Astrocyte (in vitro differentiated cells and primary cell): ENCODE data around the gene PDE11A. TPM values are rescaled to one million over a fixed set of nuclear protein-coding genes. Genes with fewer than 3 reads are reported as not detected.

Experiments
- DNase-seq: peaks from one replicate; pipeline ENCODE4 v3.0.0-alpha.2; 2010; ENCODE audit warnings: low read depth
- FAIRE-seq: peaks from 2 replicates; lab custom pipeline; 2011; peaks lifted over from hg19 to GRCh38; lab: Jason Lieb, UNC
- H2AFZ ChIP-seq: 2 replicates; pipeline ENCODE4 v1.6.0; 2012; ENCODE audit warnings: low read depth, low read length, inconsistent platforms
- H3K27ac ChIP-seq: 2 replicates; pipeline ENCODE4 v1.5.1; 2011; ENCODE audit warnings: low read depth, low read length, inconsistent platforms
- H3K27me3 ChIP-seq: 2 replicates; pipeline ENCODE4 v1.6.0; 2011; ENCODE audit warnings: low read length, inconsistent platforms; ENCODE audit not compliant: insufficient read depth
- H3K36me3 ChIP-seq: 2 replicates; pipeline ENCODE4 v1.5.1; 2011; ENCODE audit warnings: low read length, inconsistent platforms; ENCODE audit not compliant: insufficient read depth
- H3K4me1 ChIP-seq: 2 replicates; pipeline ENCODE4 v1.5.1; 2011; ENCODE audit warnings: low read length, inconsistent platforms; ENCODE audit not compliant: insufficient read depth
- H3K4me2 ChIP-seq: 2 replicates; pipeline ENCODE4 v1.6.0; 2012; ENCODE audit warnings: low read length, inconsistent platforms
- H3K4me3 ChIP-seq: 2 replicates; pipeline ENCODE4 v1.5.1; 2011; ENCODE audit warnings: low read depth, mild to moderate bottlenecking, low read length, inconsistent platforms; ENCODE audit not compliant: insufficient read depth
- H3K79me2 ChIP-seq: 2 replicates; pipeline ENCODE4 v1.6.0; 2012; ENCODE audit warnings: mild to moderate bottlenecking, low read length, inconsistent platforms; ENCODE audit not compliant: insufficient read depth
- H3K9ac ChIP-seq: 2 replicates; pipeline ENCODE4 v1.6.0; 2012; ENCODE audit warnings: mild to moderate bottlenecking, low read length, inconsistent platforms
- H3K9me3 ChIP-seq: 2 replicates; pipeline ENCODE4 v1.5.1; 2012; ENCODE audit warnings: low read depth, mild to moderate bottlenecking, low read length, inconsistent platforms; ENCODE audit not compliant: insufficient read depth
- H4K20me1 ChIP-seq: 2 replicates; pipeline ENCODE4 v1.6.0; 2012; ENCODE audit warnings: low read length, inconsistent platforms; ENCODE audit not compliant: insufficient read depth
- H3K27ac Mint-ChIP-seq: one replicate; pipeline ENCODE4 v1.8.0; 2021; ENCODE audit warnings: mild to moderate bottlenecking, mixed read lengths; ENCODE audit not compliant: unreplicated experiment
- H3K27me3 Mint-ChIP-seq: one replicate; pipeline ENCODE4 v1.8.0; 2021; ENCODE audit warnings: low read depth, mixed read lengths; ENCODE audit not compliant: unreplicated experiment
- H3K36me3 Mint-ChIP-seq: one replicate; pipeline ENCODE4 v1.8.0; 2021; ENCODE audit warnings: low read depth, mixed read lengths; ENCODE audit not compliant: unreplicated experiment
- H3K4me1 Mint-ChIP-seq: one replicate; pipeline ENCODE4 v1.8.0; 2021; ENCODE audit warnings: low read depth, mixed read lengths; ENCODE audit not compliant: unreplicated experiment
- H3K4me3 Mint-ChIP-seq: one replicate; pipeline ENCODE4 v1.8.0; 2021; ENCODE audit warnings: mild to moderate bottlenecking, moderate library complexity, mixed read lengths; ENCODE audit not compliant: unreplicated experiment
- H3K9me3 Mint-ChIP-seq: one replicate; pipeline ENCODE4 v1.8.0; 2021; ENCODE audit warnings: mild to moderate bottlenecking, mixed read lengths; ENCODE audit not compliant: unreplicated experiment
- CTCF ChIP-seq: IDR thresholded peaks from 2 replicates; pipeline ENCODE4 v1.5.1; 2011; ENCODE audit warnings: low read depth, mild to moderate bottlenecking, inconsistent platforms, low read length, moderate library complexity; ENCODE audit not compliant: insufficient read depth
- EZH2 ChIP-seq: IDR thresholded peaks from 2 replicates; pipeline ENCODE4 v1.6.1; 2012; ENCODE audit warnings: mild to moderate bottlenecking, low read length, inconsistent platforms; ENCODE audit not compliant: insufficient read depth
- total RNA-seq: library from RNA; stranded (reverse); gene quantifications from 2 replicates; pipeline ENCODE4 v1.2.1, GENCODE V29; 2021

Gene PDE11A
- total RNA-seq, 1 donor from 2014 or later, result 0.45 TPM

GRCh38 chr2:177708106-177708505 is 364.5 kb downstream of the PDE11A start:
- no peak for FAIRE-seq

GRCh38 chr2:177705511-177706173 is 366.9 kb downstream of the PDE11A start:
- Histone ChIP-seq H2AFZ (no peak overlapping the region), H3K4me3 (no peak overlapping the region), H4K20me1 (no peaks in the 10 kb centered on the region), H3K4me2 (no peak overlapping the region), H3K9me3 (no peaks in the 10 kb centered on the region), H3K79me2 (no peaks in the 10 kb centered on the region), H3K4me1 (no peaks in the 10 kb centered on the region), H3K36me3 (no peaks in the 10 kb centered on the region), H3K27me3 (no peaks in the 10 kb centered on the region), H3K27ac (no peak overlapping the region), H3K9ac (no peak overlapping the region)
- no peaks in the 10 kb centered on the region for H3K9me3 Mint-ChIP-seq
- FAIRE-seq (no peak), DNase-seq (no peak)
- no peaks in the 10 kb centered on the region for H3K4me1 Mint-ChIP-seq
- no peak overlapping the region for H3K27ac Mint-ChIP-seq
- H3K27me3 Mint-ChIP-seq, result no peaks in the 10 kb centered on the region
- no peaks in the 10 kb centered on the region for H3K36me3 Mint-ChIP-seq
- no peak overlapping the region for H3K4me3 Mint-ChIP-seq
- TF ChIP-seq EZH2 (no peak), CTCF (no peak)

More at GRCh38 chr2:177708106-177708505, 364.5 kb downstream of the PDE11A start:
- Mint-ChIP-seq H3K36me3 (no peaks in the 10 kb centered on the region), H3K4me3 (no peak overlapping the region), H3K27ac (no peak overlapping the region), H3K9me3 (no peaks in the 10 kb centered on the region), H3K4me1 (peaks cover 3% of the 10 kb centered on the region), H3K27me3 (no peaks in the 10 kb centered on the region)
- DNase-seq, result no peak
- no peak overlapping the region for H3K27ac ChIP-seq
- no peaks in the 10 kb centered on the region for H3K4me1 ChIP-seq
- no peaks in the 10 kb centered on the region for H3K79me2 ChIP-seq
- no peak overlapping the region for H3K4me2 ChIP-seq
- H3K9me3 ChIP-seq, result no peaks in the 10 kb centered on the region
- no peaks in the 10 kb centered on the region for H3K27me3 ChIP-seq
- no peak overlapping the region for H3K9ac ChIP-seq
- H2AFZ ChIP-seq, result no peak overlapping the region
- TF ChIP-seq CTCF, result no peak
- TF ChIP-seq EZH2, result no peak
- H4K20me1 ChIP-seq, result no peaks in the 10 kb centered on the region
- no peaks in the 10 kb centered on the region for H3K36me3 ChIP-seq
- H3K4me3 ChIP-seq, result no peak overlapping the region

GRCh38 chr2:177703159-177703558 is 369.4 kb downstream of the PDE11A start:
- Histone ChIP-seq H3K9me3 (no peaks in the 10 kb centered on the region), H3K36me3 (no peaks in the 10 kb centered on the region), H2AFZ (no peak overlapping the region), H3K4me1 (no peaks in the 10 kb centered on the region), H3K79me2 (no peaks in the 10 kb centered on the region), H4K20me1 (no peaks in the 10 kb centered on the region), H3K9ac (no peak overlapping the region), H3K4me3 (no peak overlapping the region), H3K4me2 (no peak overlapping the region), H3K27ac (no peak overlapping the region), H3K27me3 (no peaks in the 10 kb centered on the region)
- DNase-seq, result no peak
- Mint-ChIP-seq H3K4me3 (no peak overlapping the region), H3K27me3 (peaks cover 3% of the 10 kb centered on the region), H3K27ac (no peak overlapping the region), H3K9me3 (peaks cover 1% of the 10 kb centered on the region), H3K4me1 (no peaks in the 10 kb centered on the region), H3K36me3 (no peaks in the 10 kb centered on the region)
- no peak for FAIRE-seq
- no peak for TF ChIP-seq EZH2
- no peak for TF ChIP-seq CTCF
